GM12878 (cell line): ENCODE data around the gene FAM200A. TPM values are rescaled to one million over a fixed set of nuclear protein-coding genes. Genes with fewer than 3 reads are reported as not detected.

Experiments used
- ATF7 ChIP-seq: fragments of 450-650 bp; IDR thresholded peaks from 2 replicates; pipeline ENCODE4 v1.6.1; 2016; ENCODE audit warnings: low read depth, mild to moderate bottlenecking
- BCL11A ChIP-seq: IDR thresholded peaks from 2 replicates; pipeline ENCODE4 v1.6.1; 2011; ENCODE audit warnings: low read depth, low read length
- BMI1 ChIP-seq: fragments of 450-650 bp; IDR thresholded peaks from 2 replicates; pipeline ENCODE4 v1.6.1; 2016; ENCODE audit warnings: mild to moderate bottlenecking, moderate library complexity, borderline replicate concordance
- CHD1 ChIP-seq: IDR thresholded peaks from 2 replicates; pipeline ENCODE4 v1.6.1; 2012; ENCODE audit warnings: low read depth, low read length, improper control_type of control experiment
- ETV6 ChIP-seq, 2 experiments: fragments of 450-650 bp in 1 of 2; IDR thresholded peaks in 1 of 2; conservative IDR thresholded peaks in 1 of 2; 2 replicates each; pipeline ENCODE4 v1.6.1; 2014; ENCODE audit warnings: antibody characterized with exemption in 1 of 2, borderline replicate concordance in 1 of 2, low read depth in 1 of 2, mild to moderate bottlenecking in 1 of 2, moderate library complexity in 1 of 2
- EZH2 ChIP-seq: IDR thresholded peaks from 2 replicates; pipeline ENCODE4 v1.6.1; 2012; ENCODE audit warnings: low read depth, mild to moderate bottlenecking, control low read depth, inconsistent platforms, low read length, borderline replicate concordance; ENCODE audit not compliant: control insufficient read depth
- FOXK2 ChIP-seq: fragments of 450-650 bp; IDR thresholded peaks from 2 replicates; pipeline ENCODE4 v1.6.1; 2017; ENCODE audit warnings: mild to moderate bottlenecking, moderate library complexity
- HDGF ChIP-seq: fragments of 450-650 bp; IDR thresholded peaks from 2 replicates; pipeline ENCODE4 v1.6.1; 2016; ENCODE audit warnings: antibody characterized with exemption
- IKZF1 ChIP-seq: fragments of 450-650 bp; conservative IDR thresholded peaks from 2 replicates; pipeline ENCODE4 v1.6.1; 2017; ENCODE audit warnings: antibody characterized with exemption, mild to moderate bottlenecking
- IKZF2 ChIP-seq, 2 experiments: fragments of 450-650 bp; IDR thresholded peaks; 2 replicates each; pipeline ENCODE4 v1.6.1; 2017; ENCODE audit warnings: mild to moderate bottlenecking in 2 of 2, moderate library complexity in 2 of 2
- KLF5 ChIP-seq: fragments of 450-650 bp; IDR thresholded peaks from 2 replicates; pipeline ENCODE4 v1.6.1; 2014; ENCODE audit warnings: mild to moderate bottlenecking; ENCODE audit not compliant: partially characterized antibody
- POLR2A ChIP-seq: IDR thresholded peaks from 2 replicates; pipeline ENCODE4 v1.6.1; 2011; ENCODE audit warnings: low read depth, mild to moderate bottlenecking, low read length
- POLR2AphosphoS2 ChIP-seq: IDR thresholded peaks from 2 replicates; pipeline ENCODE4 v1.6.1; 2011; ENCODE audit warnings: low read depth, mild to moderate bottlenecking, low read length, improper control_type of control experiment, moderate library complexity
- POLR2AphosphoS5 ChIP-seq: IDR thresholded peaks from 2 replicates; pipeline ENCODE4 v1.6.1; 2011; ENCODE audit warnings: mild to moderate bottlenecking, low read length, inconsistent platforms
- RAD21 ChIP-seq: IDR thresholded peaks from 2 replicates; pipeline ENCODE4 v1.6.1; 2011; ENCODE audit warnings: mild to moderate bottlenecking, low read depth, low read length, moderate library complexity; ENCODE audit not compliant: insufficient read depth
- SMC3 ChIP-seq: IDR thresholded peaks from 2 replicates; pipeline ENCODE4 v1.6.1; 2011; ENCODE audit warnings: low read length, improper control_type of control experiment, borderline replicate concordance
- STAT1 ChIP-seq: fragments of 450-650 bp; conservative IDR thresholded peaks from 2 replicates; pipeline ENCODE4 v1.6.1; 2014; ENCODE audit warnings: antibody characterized with exemption, mild to moderate bottlenecking
- TCF12 ChIP-seq: IDR thresholded peaks from 2 replicates; pipeline ENCODE4 v1.6.1; 2011; ENCODE audit warnings: low read depth, mild to moderate bottlenecking, low read length
- ZNF207 ChIP-seq: fragments of 450-650 bp; IDR thresholded peaks from 2 replicates; pipeline ENCODE4 v1.6.1; 2014; ENCODE audit warnings: antibody characterized with exemption, mild to moderate bottlenecking, borderline replicate concordance
- ZNF622 ChIP-seq: fragments of 450-650 bp; IDR thresholded peaks from 2 replicates; pipeline ENCODE4 v1.6.1; 2017; ENCODE audit warnings: mild to moderate bottlenecking, inconsistent platforms
- polyA plus RNA-seq, 11 experiments: library from polyadenylated mRNA; depleted of rRNA in 4 of 11; unstranded in 6 of 11; stranded (reverse) in 5 of 11; fragments of >200 nt; fragmentation: Nextera tagmentation in 4 of 11; fragmentation: Illumina TruSeq in 1 of 11; extraction: Ambion mirVana in 4 of 11; extraction: Trizol in 1 of 11; gene quantifications; 1 replicate in 1 of 11; 2 replicates in 10 of 11; pipeline versions ENCODE4 v1.2.1 to v1.2.3, GENCODE V29; 2011 to 2016; ENCODE audit warnings: inconsistent platforms in 2 of 11, missing spikeins in 2 of 11, low read depth in 1 of 11
- total RNA-seq, 4 experiments: library from RNA; depleted of rRNA in 3 of 4; stranded (reverse); fragments of >200 nt in 3 of 4; fragmentation: Illumina TruSeq in 1 of 4; extraction: Trizol in 1 of 4; gene quantifications; 2 replicates each; pipeline versions ENCODE4 v1.2.1 to v1.2.3, GENCODE V29; 2013 to 2021
- TF ChIP-seq, protein P1 (sequence below): fragments of 450-650 bp; IDR thresholded peaks from 2 replicates; pipeline ENCODE4 v1.6.1; 2014; ENCODE audit warnings: mild to moderate bottlenecking
- TF ChIP-seq, protein P2 (sequence below): IDR thresholded peaks from 2 replicates; pipeline ENCODE4 v1.6.1; 2012; ENCODE audit warnings: mild to moderate bottlenecking, low read depth, low read length
- TF ChIP-seq, protein P3 (sequence below): fragments of 450-650 bp; formaldehyde crosslinking; IDR thresholded peaks from 2 replicates; pipeline ENCODE4 v1.4.0; 2022; ENCODE audit warnings: mild to moderate bottlenecking, moderate library complexity

Gene FAM200A
- total and polyA plus RNA-seq, 10 of the 15 experiments (the other 5 are each of a cell fraction or from before 2014, with no cell fraction given): 2.7 to 9.0 (median 6.5) TPM

DNA sequence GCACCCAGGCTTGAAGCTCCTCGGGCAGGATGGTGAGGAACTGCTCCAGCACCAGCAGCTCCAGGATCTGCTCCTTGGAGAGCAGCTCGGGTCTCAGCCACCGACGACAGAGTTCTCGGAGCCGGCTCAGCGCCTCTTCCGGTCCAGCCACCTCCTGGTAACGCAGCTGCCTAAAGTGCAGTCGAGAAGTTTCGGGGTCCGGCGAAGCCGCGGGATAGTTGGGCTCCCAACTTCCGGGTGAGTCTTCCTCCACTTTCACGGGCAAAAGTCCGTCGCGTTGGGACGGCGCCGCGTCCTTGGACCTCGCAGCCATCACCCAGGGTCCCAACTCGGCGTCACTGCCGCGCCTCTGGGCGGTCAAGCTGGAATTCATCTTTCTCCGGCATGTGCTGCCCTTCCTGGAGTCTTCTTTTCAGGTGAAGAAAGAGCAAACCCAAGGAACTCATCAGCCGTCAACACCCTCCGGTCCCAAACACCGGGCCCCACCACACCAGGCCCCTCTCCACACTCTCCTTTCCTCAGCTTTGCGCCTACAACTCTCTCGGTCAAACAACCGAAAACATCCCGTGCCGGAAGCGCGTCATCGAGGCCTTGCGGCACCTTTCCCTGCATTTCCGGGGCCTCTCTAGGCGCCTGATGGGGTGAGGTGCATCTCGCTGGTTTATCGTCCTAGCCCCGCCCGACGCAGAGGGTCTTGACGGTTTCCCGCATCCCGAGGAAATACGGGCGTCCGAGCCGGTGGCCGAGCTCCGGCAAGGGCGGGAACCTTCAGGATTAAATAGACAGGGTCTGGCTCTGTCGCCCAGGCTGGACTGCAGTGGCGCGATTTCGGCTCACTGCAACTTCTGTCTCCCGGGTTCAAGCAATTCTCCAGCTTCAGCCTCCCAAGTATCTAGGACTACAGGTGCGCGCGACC, 51.9 kb downstream of the FAM200A start, which contains the start of gene ZNF394 (continued):
- TF ChIP-seq ETV6 (conservative IDR thresholded peaks at IDR 0.05 in 1 of 2, IDR thresholded peaks at IDR 0.05 in 1 of 2; ENCODE audit: borderline replicate concordance in 1 of 2, low read depth in 1 of 2): peak in 1 of 2 experiments; percentile 69; a peak in 2 of 4 replicates
- TF ChIP-seq EZH2: no peak
- TF ChIP-seq HDGF: no peak; the same call in 1 of the 2 replicates
- TF ChIP-seq CHD1: 0 out of 2 replicates have a peak, but pooled peaks have one; percentile 52
- TF ChIP-seq, protein P1, sequence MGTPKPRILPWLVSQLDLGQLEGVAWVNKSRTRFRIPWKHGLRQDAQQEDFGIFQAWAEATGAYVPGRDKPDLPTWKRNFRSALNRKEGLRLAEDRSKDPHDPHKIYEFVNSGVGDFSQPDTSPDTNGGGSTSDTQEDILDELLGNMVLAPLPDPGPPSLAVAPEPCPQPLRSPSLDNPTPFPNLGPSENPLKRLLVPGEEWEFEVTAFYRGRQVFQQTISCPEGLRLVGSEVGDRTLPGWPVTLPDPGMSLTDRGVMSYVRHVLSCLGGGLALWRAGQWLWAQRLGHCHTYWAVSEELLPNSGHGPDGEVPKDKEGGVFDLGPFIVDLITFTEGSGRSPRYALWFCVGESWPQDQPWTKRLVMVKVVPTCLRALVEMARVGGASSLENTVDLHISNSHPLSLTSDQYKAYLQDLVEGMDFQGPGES: no peak
- no peak; the same call in 1 of the 2 replicates for TF ChIP-seq TCF12
- no peak for TF ChIP-seq SMC3
- peak; percentile 66 for TF ChIP-seq KLF5
- TF ChIP-seq STAT1: no peak
- 0 out of 2 replicates have a peak, but pooled peaks have one; percentile 9 for TF ChIP-seq ZNF207
- TF ChIP-seq POLR2AphosphoS5: peak; percentile 97
- TF ChIP-seq IKZF2 (IDR thresholded peaks at IDR 0.05): peak in 1 of 2 experiments; percentile 39; a peak in 2 of 4 replicates
- TF ChIP-seq BCL11A: no peak
- TF ChIP-seq RAD21: no peak
- no peak for TF ChIP-seq ZNF622
- 0 out of 2 replicates have a peak, but pooled peaks have one; percentile 21 for TF ChIP-seq FOXK2
- TF ChIP-seq, protein P2, sequence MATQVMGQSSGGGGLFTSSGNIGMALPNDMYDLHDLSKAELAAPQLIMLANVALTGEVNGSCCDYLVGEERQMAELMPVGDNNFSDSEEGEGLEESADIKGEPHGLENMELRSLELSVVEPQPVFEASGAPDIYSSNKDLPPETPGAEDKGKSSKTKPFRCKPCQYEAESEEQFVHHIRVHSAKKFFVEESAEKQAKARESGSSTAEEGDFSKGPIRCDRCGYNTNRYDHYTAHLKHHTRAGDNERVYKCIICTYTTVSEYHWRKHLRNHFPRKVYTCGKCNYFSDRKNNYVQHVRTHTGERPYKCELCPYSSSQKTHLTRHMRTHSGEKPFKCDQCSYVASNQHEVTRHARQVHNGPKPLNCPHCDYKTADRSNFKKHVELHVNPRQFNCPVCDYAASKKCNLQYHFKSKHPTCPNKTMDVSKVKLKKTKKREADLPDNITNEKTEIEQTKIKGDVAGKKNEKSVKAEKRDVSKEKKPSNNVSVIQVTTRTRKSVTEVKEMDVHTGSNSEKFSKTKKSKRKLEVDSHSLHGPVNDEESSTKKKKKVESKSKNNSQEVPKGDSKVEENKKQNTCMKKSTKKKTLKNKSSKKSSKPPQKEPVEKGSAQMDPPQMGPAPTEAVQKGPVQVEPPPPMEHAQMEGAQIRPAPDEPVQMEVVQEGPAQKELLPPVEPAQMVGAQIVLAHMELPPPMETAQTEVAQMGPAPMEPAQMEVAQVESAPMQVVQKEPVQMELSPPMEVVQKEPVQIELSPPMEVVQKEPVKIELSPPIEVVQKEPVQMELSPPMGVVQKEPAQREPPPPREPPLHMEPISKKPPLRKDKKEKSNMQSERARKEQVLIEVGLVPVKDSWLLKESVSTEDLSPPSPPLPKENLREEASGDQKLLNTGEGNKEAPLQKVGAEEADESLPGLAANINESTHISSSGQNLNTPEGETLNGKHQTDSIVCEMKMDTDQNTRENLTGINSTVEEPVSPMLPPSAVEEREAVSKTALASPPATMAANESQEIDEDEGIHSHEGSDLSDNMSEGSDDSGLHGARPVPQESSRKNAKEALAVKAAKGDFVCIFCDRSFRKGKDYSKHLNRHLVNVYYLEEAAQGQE: no peak
- peak; percentile 80; the same call in 1 of the 2 replicates for TF ChIP-seq IKZF1
- TF ChIP-seq ATF7: peak; percentile 75
- peak; percentile 83 for TF ChIP-seq POLR2AphosphoS2
- TF ChIP-seq, protein P3, sequence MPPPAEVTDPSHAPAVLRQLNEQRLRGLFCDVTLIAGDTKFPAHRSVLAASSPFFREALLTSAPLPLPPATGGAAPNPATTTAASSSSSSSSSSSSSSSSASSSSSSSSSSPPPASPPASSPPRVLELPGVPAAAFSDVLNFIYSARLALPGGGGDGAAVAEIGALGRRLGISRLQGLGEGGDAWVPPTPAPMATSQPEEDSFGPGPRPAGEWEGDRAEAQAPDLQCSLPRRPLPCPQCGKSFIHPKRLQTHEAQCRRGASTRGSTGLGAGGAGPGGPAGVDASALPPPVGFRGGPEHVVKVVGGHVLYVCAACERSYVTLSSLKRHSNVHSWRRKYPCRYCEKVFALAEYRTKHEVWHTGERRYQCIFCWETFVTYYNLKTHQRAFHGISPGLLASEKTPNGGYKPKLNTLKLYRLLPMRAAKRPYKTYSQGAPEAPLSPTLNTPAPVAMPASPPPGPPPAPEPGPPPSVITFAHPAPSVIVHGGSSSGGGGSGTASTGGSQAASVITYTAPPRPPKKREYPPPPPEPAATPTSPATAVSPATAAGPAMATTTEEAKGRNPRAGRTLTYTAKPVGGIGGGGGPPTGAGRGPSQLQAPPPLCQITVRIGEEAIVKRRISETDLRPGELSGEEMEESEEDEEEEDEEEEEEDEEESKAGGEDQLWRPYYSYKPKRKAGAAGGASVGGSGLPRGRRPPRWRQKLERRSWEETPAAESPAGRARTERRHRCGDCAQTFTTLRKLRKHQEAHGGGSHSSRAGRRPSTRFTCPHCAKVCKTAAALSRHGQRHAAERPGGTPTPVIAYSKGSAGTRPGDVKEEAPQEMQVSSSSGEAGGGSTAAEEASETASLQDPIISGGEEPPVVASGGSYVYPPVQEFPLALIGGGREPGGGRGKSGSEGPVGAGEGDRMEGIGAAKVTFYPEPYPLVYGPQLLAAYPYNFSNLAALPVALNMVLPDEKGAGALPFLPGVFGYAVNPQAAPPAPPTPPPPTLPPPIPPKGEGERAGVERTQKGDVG (CRISPR knock-in tag): no peak
- peak; percentile 90 for TF ChIP-seq POLR2A
- TF ChIP-seq BMI1: no peak
